A673 (cell line): ENCODE data around the gene RPS27A. TPM values are rescaled to one million over a fixed set of nuclear protein-coding genes. Genes with fewer than 3 reads are reported as not detected.

Experiments
- BruUV-seq: library from RNA; stranded (reverse); fragments of 400-500 nt; replicated peaks from 2 replicates; lab custom pipeline; 2021; lab: Mats Ljungman, UMichigan
- CTCF ChIA-PET: fragments of 300-600 bp; sonication (Branson Sonifier 250); formaldehyde crosslinking; loops from one replicate; lab custom pipeline; 2022; ENCODE audit warnings: antibody characterized with exemption; lab: Charles Lee
- POLR2A ChIA-PET: fragments of 300-600 bp; sonication (Branson Sonifier 250); formaldehyde crosslinking; loops from one replicate; lab custom pipeline; 2022; ENCODE audit warnings: antibody characterized with exemption; ENCODE audit not compliant: low non-redundant PET; lab: Charles Lee
- DNase-seq: peaks from one replicate; pipeline ENCODE4 v3.0.0-alpha.2; 2015; ENCODE audit warnings: low spot score
- H3K27ac ChIP-seq: fragments of 200-600 bp; sonication (generic); 2 replicates; pipeline ENCODE4 v1.5.1; 2016; ENCODE audit warnings: mixed run types, low read depth, mild to moderate bottlenecking, mixed read lengths, antibody characterized with exemption, low read length; ENCODE audit not compliant: poor library complexity, severe bottlenecking
- H3K27me3 ChIP-seq: fragments of 200-600 bp; sonication (generic); replicated peaks from 2 replicates; pipeline ENCODE4 v1.6.1; 2017; ENCODE audit warnings: mixed run types, low read depth, mild to moderate bottlenecking, mixed read lengths, antibody characterized with exemption, low read length; ENCODE audit not compliant: insufficient read depth, poor library complexity
- H3K36me3 ChIP-seq: fragments of 200-600 bp; sonication (generic); 2 replicates; pipeline ENCODE4 v1.6.1; 2016; ENCODE audit warnings: mixed run types, mild to moderate bottlenecking, mixed read lengths, antibody characterized with exemption, low read length; ENCODE audit not compliant: insufficient read depth, poor library complexity, severe bottlenecking
- H3K4me1 ChIP-seq: fragments of 200-600 bp; sonication (generic); 2 replicates; pipeline ENCODE4 v1.6.1; 2017; ENCODE audit warnings: mixed run types, mild to moderate bottlenecking, mixed read lengths, antibody characterized with exemption, low read length; ENCODE audit not compliant: insufficient read depth, poor library complexity, severe bottlenecking
- H3K4me3 ChIP-seq: fragments of 200-600 bp; sonication (generic); 2 replicates; pipeline ENCODE4 v1.5.1; 2016; ENCODE audit warnings: low read depth, mixed run types, mild to moderate bottlenecking, mixed read lengths, low read length; ENCODE audit not compliant: poor library complexity, severe bottlenecking
- H3K9me3 ChIP-seq: fragments of 200-600 bp; sonication (generic); 2 replicates; pipeline ENCODE4 v1.6.1; 2016; ENCODE audit warnings: mixed run types, low read depth, mild to moderate bottlenecking, mixed read lengths, antibody characterized with exemption, low read length; ENCODE audit not compliant: poor library complexity, severe bottlenecking
- EZH2 ChIP-seq: fragments of 200-600 bp; sonication (generic); IDR thresholded peaks from 2 replicates; pipeline ENCODE4 v1.6.1; 2017; ENCODE audit warnings: borderline replicate concordance, low read depth, mild to moderate bottlenecking, mixed read lengths, antibody characterized with exemption, low read length; ENCODE audit not compliant: poor library complexity, severe bottlenecking
- intact Hi-C: fragments of 100-400 bp; cut with micrococcal nuclease; formaldehyde crosslinking; loops from one replicate; pipeline ENCODE4 v1.10.0; 2022; ENCODE audit not compliant: unreplicated experiment
- total RNA-seq: library from RNA; stranded (reverse); gene quantifications from 2 replicates; pipeline ENCODE4 v1.2.3, GENCODE V29; 2021
- TF ChIP-seq, protein P1 (sequence below): fragments of 300-800, 200-600 bp; sonication (generic); conservative IDR thresholded peaks from 2 replicates; pipeline ENCODE4 v1.5.1; 2017; ENCODE audit warnings: low read depth, mild to moderate bottlenecking, antibody characterized with exemption, low read length, moderate library complexity, mixed read lengths

Gene RPS27A
- total RNA-seq, 1 experiment from 2014 or later: 928 TPM

DNA sequence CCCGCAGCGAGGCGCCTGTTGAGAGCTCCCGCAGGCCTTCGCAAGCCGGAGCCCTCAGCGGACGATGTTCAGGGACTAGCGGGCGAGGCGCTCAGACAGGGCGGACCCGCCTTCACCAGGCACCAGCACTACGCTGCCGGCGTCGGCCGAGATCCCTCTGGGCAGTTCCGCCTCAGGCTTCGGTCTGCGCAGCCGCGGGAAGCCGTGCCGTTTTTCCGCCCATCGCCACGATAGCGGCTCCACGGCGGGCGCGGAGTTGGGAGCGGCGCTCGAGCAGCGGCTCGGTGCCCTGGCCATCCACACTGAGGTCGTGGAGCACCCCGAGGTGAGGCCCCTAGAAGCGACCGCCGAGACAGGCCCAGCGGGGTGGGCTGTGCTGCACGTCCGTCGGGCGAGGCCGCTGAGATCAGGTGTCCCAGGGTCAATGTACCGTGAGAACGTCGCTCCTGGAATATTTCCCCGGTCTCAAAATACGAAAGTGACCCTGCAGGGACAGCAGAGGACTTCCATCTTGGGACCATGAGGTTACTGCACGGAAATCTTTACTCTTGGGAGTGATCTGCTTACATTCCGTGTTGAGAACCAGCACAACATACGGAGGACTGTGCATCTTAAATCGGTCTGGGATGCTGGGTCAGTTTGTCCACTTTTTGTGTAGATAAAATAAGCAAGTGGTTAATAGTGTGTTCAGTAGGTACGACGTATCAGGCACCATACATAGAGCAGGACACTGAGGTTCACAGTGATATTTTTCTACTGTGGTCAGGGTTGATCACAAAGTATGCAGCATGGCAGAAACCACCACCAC lies 49.8 kb downstream of the RPS27A start:
- Histone ChIP-seq H3K36me3 (no peaks in the 10 kb centered on the region), H3K4me1 (peaks cover 3% of the 10 kb centered on the region), H3K27ac (peak overlapping the region; percentile 75), H3K27me3 (no peaks in the 10 kb centered on the region), H3K9me3 (no peaks in the 10 kb centered on the region), H3K4me3 (peak overlapping the region; percentile 61)
- no TSS peak for BruUV-seq
- CTCF ChIA-PET: interaction anchor here (0.5 kb wide), 1 partner anchor 24 kb away, joined by 3 read pairs; no protein-coding TSS in a partner anchor
- POLR2A ChIA-PET: no interaction called here
- no peak for TF ChIP-seq EZH2
- TF ChIP-seq, protein P1, sequence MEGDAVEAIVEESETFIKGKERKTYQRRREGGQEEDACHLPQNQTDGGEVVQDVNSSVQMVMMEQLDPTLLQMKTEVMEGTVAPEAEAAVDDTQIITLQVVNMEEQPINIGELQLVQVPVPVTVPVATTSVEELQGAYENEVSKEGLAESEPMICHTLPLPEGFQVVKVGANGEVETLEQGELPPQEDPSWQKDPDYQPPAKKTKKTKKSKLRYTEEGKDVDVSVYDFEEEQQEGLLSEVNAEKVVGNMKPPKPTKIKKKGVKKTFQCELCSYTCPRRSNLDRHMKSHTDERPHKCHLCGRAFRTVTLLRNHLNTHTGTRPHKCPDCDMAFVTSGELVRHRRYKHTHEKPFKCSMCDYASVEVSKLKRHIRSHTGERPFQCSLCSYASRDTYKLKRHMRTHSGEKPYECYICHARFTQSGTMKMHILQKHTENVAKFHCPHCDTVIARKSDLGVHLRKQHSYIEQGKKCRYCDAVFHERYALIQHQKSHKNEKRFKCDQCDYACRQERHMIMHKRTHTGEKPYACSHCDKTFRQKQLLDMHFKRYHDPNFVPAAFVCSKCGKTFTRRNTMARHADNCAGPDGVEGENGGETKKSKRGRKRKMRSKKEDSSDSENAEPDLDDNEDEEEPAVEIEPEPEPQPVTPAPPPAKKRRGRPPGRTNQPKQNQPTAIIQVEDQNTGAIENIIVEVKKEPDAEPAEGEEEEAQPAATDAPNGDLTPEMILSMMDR: no peak
- DNase-seq: peak; percentile 91
- intact Hi-C loops: loop anchor here (10.0 kb wide), 2 partner anchors 132 to 232 kb away; partner anchors contain the start of genes CCDC88A and CFAP36

- POLR2A ChIA-PET: no interaction called here
- H3K27me3 ChIP-seq: no peaks in the 10 kb centered on the region
- H3K27ac ChIP-seq: no peak overlapping the region
- TF ChIP-seq, protein P1: no peak
- no peak for TF ChIP-seq EZH2
- CTCF ChIA-PET: no interaction called here
- H3K4me3 ChIP-seq: no peak overlapping the region
- no peaks in the 10 kb centered on the region for H3K9me3 ChIP-seq
- intact Hi-C loops: loop anchor here (10.0 kb wide), 2 partner anchors 132 to 232 kb away; partner anchors contain the start of genes CCDC88A and CFAP36
- no peak for DNase-seq
- no peaks in the 10 kb centered on the region for H3K36me3 ChIP-seq
- peaks cover 3% of the 10 kb centered on the region for H3K4me1 ChIP-seq
- no TSS peak for BruUV-seq
These were observed 50.6 kb downstream of the RPS27A start for GRCh38 chr2:55283083-55283482.

Other genes starting within 250 kb of the RPS27A start
- gene RTN4, start 182.2 kb upstream of the RPS27A start, total RNA-seq: 244 and 275 TPM in 2 replicates
- 9.1 and 10.8 TPM in 2 replicates for gene CLHC1, start 395 bp upstream of the RPS27A start, total RNA-seq
- 45.0 and 52.3 TPM in 2 replicates for gene MTIF2, start 36.5 kb downstream of the RPS27A start, total RNA-seq
- gene CCDC88A, start 187.2 kb downstream of the RPS27A start, total RNA-seq: 84.5 and 96.9 TPM in 2 replicates